HepG2 (cell line): ENCODE measurements around the gene CACNA1C.

Source experiments
- MYNN ChIP-seq: sonication (generic); formaldehyde crosslinking; IDR thresholded peaks from 2 replicates; pipeline ENCODE4 v1.4.0; 2020; ENCODE audit warnings: mild to moderate bottlenecking, low read depth, missing genetic modification reagents
- NFIC ChIP-seq: IDR thresholded peaks from 2 replicates; pipeline ENCODE4 v1.6.1; 2012; ENCODE audit warnings: mild to moderate bottlenecking, low read length, inconsistent platforms
- NR1H2 ChIP-seq: sonication (generic); formaldehyde crosslinking; IDR thresholded peaks from 2 replicates; pipeline ENCODE4 v1.8.1; 2022; ENCODE audit warnings: low read depth, missing genetic modification reagents, borderline replicate concordance
- RNF2 ChIP-seq: fragments of 450-650 bp; conservative IDR thresholded peaks from 2 replicates; pipeline ENCODE4 v1.6.1; 2016; ENCODE audit warnings: low read depth
- SMAD1 ChIP-seq: sonication (generic); formaldehyde crosslinking; IDR thresholded peaks from 2 replicates; pipeline ENCODE4 v1.4.0; 2020; ENCODE audit warnings: missing genetic modification reagents, low read depth, mild to moderate bottlenecking, borderline replicate concordance
- U2AF2 ChIP-seq: fragments of 200-400 bp; formaldehyde crosslinking; IDR thresholded peaks from 2 replicates; pipeline ENCODE4 v1.6.1; 2017; ENCODE audit warnings: low read depth, mild to moderate bottlenecking, low read length
- WIZ ChIP-seq: sonication (generic); formaldehyde crosslinking; IDR thresholded peaks from 2 replicates; pipeline ENCODE4 v1.5.1; 2020; ENCODE audit warnings: mild to moderate bottlenecking, missing genetic modification reagents
- ZNF205 ChIP-seq: IDR thresholded peaks from 2 replicates; pipeline ENCODE4 v1.6.1; 2018; ENCODE audit warnings: missing biosample characterization, missing genetic modification reagents
- ZNF788 ChIP-seq: sonication (generic); formaldehyde crosslinking; IDR thresholded peaks from 2 replicates; pipeline ENCODE4 v1.5.0; 2020; ENCODE audit warnings: mild to moderate bottlenecking, missing genetic modification reagents, borderline replicate concordance
- ZNF792 ChIP-seq: IDR thresholded peaks from 2 replicates; pipeline ENCODE4 v1.6.1; 2016
- TF ChIP-seq, protein P1 (sequence below): sonication (generic); formaldehyde crosslinking; IDR thresholded peaks from 2 replicates; pipeline ENCODE4 v1.5.0; 2020; ENCODE audit warnings: missing genetic modification reagents
- TF ChIP-seq, protein P2 (sequence below): sonication (generic); formaldehyde crosslinking; conservative IDR thresholded peaks from 2 replicates; pipeline ENCODE4 v1.4.0; 2020; ENCODE audit warnings: missing genetic modification reagents
- TF ChIP-seq, protein P3 (sequence below): sonication (generic); formaldehyde crosslinking; IDR thresholded peaks from 2 replicates; pipeline ENCODE4 v1.4.0; 2020; ENCODE audit warnings: missing genetic modification reagents, borderline replicate concordance

DNA sequence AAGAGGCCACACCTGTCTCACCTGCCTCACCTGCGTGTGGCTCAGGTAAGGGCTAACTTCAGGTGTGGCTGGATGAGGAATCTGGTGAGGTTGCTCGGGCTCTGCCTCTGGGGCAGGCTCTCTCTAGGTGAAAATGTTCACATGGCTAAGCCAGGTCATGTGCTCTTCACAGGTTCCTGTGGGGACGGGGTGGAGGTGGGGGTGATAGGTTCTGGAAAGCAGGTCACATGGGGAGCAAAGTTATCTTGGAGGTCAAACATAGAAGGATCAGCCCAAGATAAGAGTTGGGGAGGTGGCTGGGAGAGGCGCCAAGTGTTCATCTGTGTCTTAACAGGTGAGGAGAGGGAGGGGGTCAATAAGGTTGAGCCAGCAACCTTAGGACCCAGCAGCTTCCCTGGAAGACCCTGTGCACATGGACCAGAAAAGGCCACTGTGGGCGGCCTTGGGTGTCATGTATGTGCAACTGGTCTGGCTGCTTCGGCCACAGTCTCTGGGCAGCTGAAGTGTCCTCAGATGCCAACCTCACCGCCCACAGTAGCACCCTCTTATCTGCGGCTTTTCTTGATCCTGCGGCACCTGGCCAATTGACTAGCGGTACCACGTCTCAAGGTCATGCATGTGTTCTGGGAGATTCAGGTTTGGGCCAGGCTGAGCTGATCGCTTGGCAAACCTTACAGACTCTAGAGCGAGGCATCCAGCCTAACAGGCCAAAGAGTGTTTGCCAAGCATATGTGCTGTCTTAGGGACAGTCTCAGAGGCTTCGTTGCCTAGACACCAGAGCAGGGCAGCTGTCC is 60.5 kb downstream of the CACNA1C start:
- TF ChIP-seq U2AF2 = no peak
- TF ChIP-seq WIZ (CRISPR knock-in tag) = no peak
- no peak for TF ChIP-seq NFIC
- no peak for TF ChIP-seq SMAD1 (CRISPR knock-in tag)
- no peak for TF ChIP-seq ZNF205 (CRISPR knock-in tag)
- TF ChIP-seq ZNF792 = no peak
- no peak for TF ChIP-seq NR1H2 (CRISPR knock-in tag)
- no peak for TF ChIP-seq MYNN (CRISPR knock-in tag)
- TF ChIP-seq RNF2 = no peak
- TF ChIP-seq, protein P1, sequence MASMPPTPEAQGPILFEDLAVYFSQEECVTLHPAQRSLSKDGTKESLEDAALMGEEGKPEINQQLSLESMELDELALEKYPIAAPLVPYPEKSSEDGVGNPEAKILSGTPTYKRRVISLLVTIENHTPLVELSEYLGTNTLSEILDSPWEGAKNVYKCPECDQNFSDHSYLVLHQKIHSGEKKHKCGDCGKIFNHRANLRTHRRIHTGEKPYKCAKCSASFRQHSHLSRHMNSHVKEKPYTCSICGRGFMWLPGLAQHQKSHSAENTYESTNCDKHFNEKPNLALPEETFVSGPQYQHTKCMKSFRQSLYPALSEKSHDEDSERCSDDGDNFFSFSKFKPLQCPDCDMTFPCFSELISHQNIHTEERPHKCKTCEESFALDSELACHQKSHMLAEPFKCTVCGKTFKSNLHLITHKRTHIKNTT = no peak
- TF ChIP-seq, protein P2, sequence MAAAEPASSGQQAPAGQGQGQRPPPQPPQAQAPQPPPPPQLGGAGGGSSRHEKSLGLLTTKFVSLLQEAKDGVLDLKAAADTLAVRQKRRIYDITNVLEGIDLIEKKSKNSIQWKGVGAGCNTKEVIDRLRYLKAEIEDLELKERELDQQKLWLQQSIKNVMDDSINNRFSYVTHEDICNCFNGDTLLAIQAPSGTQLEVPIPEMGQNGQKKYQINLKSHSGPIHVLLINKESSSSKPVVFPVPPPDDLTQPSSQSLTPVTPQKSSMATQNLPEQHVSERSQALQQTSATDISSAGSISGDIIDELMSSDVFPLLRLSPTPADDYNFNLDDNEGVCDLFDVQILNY (CRISPR knock-in tag) = no peak
- no peak for TF ChIP-seq ZNF788 (CRISPR knock-in tag)
- TF ChIP-seq, protein P3, sequence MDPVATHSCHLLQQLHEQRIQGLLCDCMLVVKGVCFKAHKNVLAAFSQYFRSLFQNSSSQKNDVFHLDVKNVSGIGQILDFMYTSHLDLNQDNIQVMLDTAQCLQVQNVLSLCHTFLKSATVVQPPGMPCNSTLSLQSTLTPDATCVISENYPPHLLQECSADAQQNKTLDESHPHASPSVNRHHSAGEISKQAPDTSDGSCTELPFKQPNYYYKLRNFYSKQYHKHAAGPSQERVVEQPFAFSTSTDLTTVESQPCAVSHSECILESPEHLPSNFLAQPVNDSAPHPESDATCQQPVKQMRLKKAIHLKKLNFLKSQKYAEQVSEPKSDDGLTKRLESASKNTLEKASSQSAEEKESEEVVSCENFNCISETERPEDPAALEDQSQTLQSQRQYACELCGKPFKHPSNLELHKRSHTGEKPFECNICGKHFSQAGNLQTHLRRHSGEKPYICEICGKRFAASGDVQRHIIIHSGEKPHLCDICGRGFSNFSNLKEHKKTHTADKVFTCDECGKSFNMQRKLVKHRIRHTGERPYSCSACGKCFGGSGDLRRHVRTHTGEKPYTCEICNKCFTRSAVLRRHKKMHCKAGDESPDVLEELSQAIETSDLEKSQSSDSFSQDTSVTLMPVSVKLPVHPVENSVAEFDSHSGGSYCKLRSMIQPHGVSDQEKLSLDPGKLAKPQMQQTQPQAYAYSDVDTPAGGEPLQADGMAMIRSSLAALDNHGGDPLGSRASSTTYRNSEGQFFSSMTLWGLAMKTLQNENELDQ (CRISPR knock-in tag) = no peak
